IMR-90 (cell line): ENCODE data around the gene NEK11. TPM values are rescaled to one million over a fixed set of nuclear protein-coding genes. Genes with fewer than 3 reads are reported as not detected.

ENCODE experiments used
- ATAC-seq: fragments of 200-7000 bp; cut with Tn5 transposase; 2 replicates; pipeline ENCODE4 v1.9.1; 2020; ENCODE audit warnings: low read depth, mild to moderate bottlenecking, moderate library complexity
- BruUV-seq: library from RNA; stranded (reverse); fragments of 400-500 nt; replicated peaks from 2 replicates; lab custom pipeline; 2021; lab: Mats Ljungman, UMichigan
- CTCF ChIA-PET: fragments of 300-600 bp; formaldehyde crosslinking; extraction: SDS; loops from one replicate; lab custom pipeline; 2021; ENCODE audit warnings: antibody characterized with exemption; lab: Yijun Ruan, JAX
- POLR2A ChIA-PET: fragments of 300-600 bp; sonication (Branson Sonifier 250); formaldehyde crosslinking; loops from one replicate; lab custom pipeline; 2022; ENCODE audit warnings: antibody characterized with exemption; ENCODE audit not compliant: unreplicated experiment; lab: Charles Lee
- DNase-seq: peaks from one replicate; pipeline ENCODE4 v3.0.0; 2013
- H2AFZ ChIP-seq: replicated peaks from 2 replicates; pipeline ENCODE3; 2013; ENCODE audit warnings: low read length, mild to moderate bottlenecking; ENCODE audit not compliant: poor library complexity
- H2AK5ac ChIP-seq: 2 replicates; pipeline ENCODE4 v1.6.1; 2013; ENCODE audit warnings: low read depth, low read length, inconsistent platforms
- H2AK9ac ChIP-seq: replicated peaks from 2 replicates; pipeline ENCODE3; 2013; ENCODE audit warnings: mild to moderate bottlenecking, low read depth, low read length, moderate library complexity; ENCODE audit not compliant: poor library complexity
- H2BK120ac ChIP-seq: 2 replicates; pipeline ENCODE4 v1.6.1; 2013; ENCODE audit warnings: low read depth, low read length, inconsistent platforms
- H2BK15ac ChIP-seq: 3 replicates; pipeline ENCODE4 v1.6.1; 2013; ENCODE audit warnings: low read depth, low read length, inconsistent platforms
- H2BK20ac ChIP-seq: 2 replicates; pipeline ENCODE4 v1.6.1; 2013; ENCODE audit warnings: low read depth, mild to moderate bottlenecking, inconsistent platforms, low read length, moderate library complexity
- H2BK5ac ChIP-seq: 2 replicates; pipeline ENCODE4 v1.6.1; 2013; ENCODE audit warnings: mild to moderate bottlenecking, low read depth, low read length, inconsistent platforms; ENCODE audit not compliant: poor library complexity, severe bottlenecking
- H3K14ac ChIP-seq: replicated peaks from 2 replicates; pipeline ENCODE4 v1.6.1; 2013; ENCODE audit warnings: low read depth, low read length, inconsistent platforms
- H3K18ac ChIP-seq: 2 replicates; pipeline ENCODE4 v1.6.1; 2013; ENCODE audit warnings: low read depth, low read length, control low read depth
- H3K23ac ChIP-seq: 2 replicates; pipeline ENCODE4 v1.6.1; 2013; ENCODE audit warnings: low read depth, low read length, inconsistent platforms
- H3K27ac ChIP-seq: 2 replicates; pipeline ENCODE4 v1.5.1; 2013; ENCODE audit warnings: mild to moderate bottlenecking, control low read depth, low read length; ENCODE audit not compliant: insufficient read depth
- H3K27me3 ChIP-seq: 2 replicates; pipeline ENCODE4 v1.6.1; 2013; ENCODE audit warnings: low read length; ENCODE audit not compliant: control insufficient read depth, insufficient read depth
- H3K36me3 ChIP-seq: 2 replicates; pipeline ENCODE4 v1.6.1; 2013; ENCODE audit warnings: low read length, mixed read lengths; ENCODE audit not compliant: control insufficient read depth, insufficient read depth
- H3K4ac ChIP-seq: 2 replicates; pipeline ENCODE4 v1.6.1; 2013; ENCODE audit warnings: low read depth, low read length, inconsistent platforms
- H3K4me1 ChIP-seq: 2 replicates; pipeline ENCODE4 v1.6.1; 2013; ENCODE audit warnings: low read length, mixed read lengths; ENCODE audit not compliant: control insufficient read depth, insufficient read depth
- H3K4me2 ChIP-seq: 2 replicates; pipeline ENCODE4 v1.6.1; 2013; ENCODE audit warnings: low read depth, mild to moderate bottlenecking, control low read depth, low read length, moderate library complexity
- H3K4me3 ChIP-seq: 2 replicates; pipeline ENCODE4 v1.5.1; 2013; ENCODE audit warnings: low read depth, mild to moderate bottlenecking, control low read depth, low read length, moderate library complexity; ENCODE audit not compliant: insufficient read depth
- H3K56ac ChIP-seq: 2 replicates; pipeline ENCODE4 v1.6.1; 2013; ENCODE audit warnings: low read length, inconsistent platforms; ENCODE audit not compliant: insufficient read depth; ENCODE audit errors: extremely low read depth
- H3K79me1 ChIP-seq, 2 experiments: 2 replicates each; pipeline ENCODE4 v1.6.1; 2013; ENCODE audit warnings: low read length in 2 of 2, inconsistent platforms in 1 of 2, low read depth in 1 of 2
- H3K9ac ChIP-seq: 2 replicates; pipeline ENCODE4 v1.6.1; 2013; ENCODE audit warnings: low read depth, low read length, control low read depth
- H3K9me1 ChIP-seq: 2 replicates; pipeline ENCODE4 v1.6.1; 2013; ENCODE audit warnings: low read length, inconsistent platforms; ENCODE audit not compliant: insufficient read depth
- H3K9me3 ChIP-seq: 2 replicates; pipeline ENCODE4 v1.6.1; 2013; ENCODE audit warnings: low read length; ENCODE audit not compliant: control insufficient read depth, insufficient read depth
- H4K20me1 ChIP-seq: 2 replicates; pipeline ENCODE4 v1.6.1; 2013; ENCODE audit warnings: low read length, inconsistent platforms; ENCODE audit not compliant: insufficient read depth
- H4K5ac ChIP-seq: 2 replicates; pipeline ENCODE4 v1.6.1; 2013; ENCODE audit warnings: mild to moderate bottlenecking, low read depth, low read length, control low read depth
- H4K8ac ChIP-seq, 2 experiments: 2 replicates each; pipeline ENCODE4 v1.6.1; 2013; ENCODE audit warnings: low read depth in 2 of 2, low read length in 2 of 2, control low read depth in 1 of 2, inconsistent platforms in 1 of 2
- H4K91ac ChIP-seq: 2 replicates; pipeline ENCODE4 v1.6.1; 2013; ENCODE audit warnings: low read depth, low read length, inconsistent platforms; ENCODE audit not compliant: insufficient read depth
- BHLHE40 ChIP-seq: fragments of 150-350 bp; IDR thresholded peaks from 2 replicates; pipeline ENCODE4 v1.6.1; 2016; ENCODE audit warnings: mild to moderate bottlenecking, low read depth, low read length
- CEBPB ChIP-seq: IDR thresholded peaks from 2 replicates; pipeline ENCODE4 v1.6.1; 2012; ENCODE audit warnings: low read depth, low read length, improper control_type of control experiment
- CHD1 ChIP-seq: IDR thresholded peaks from 2 replicates; pipeline ENCODE4 v1.6.1; 2012; ENCODE audit warnings: low read depth, low read length, improper control_type of control experiment
- MAFK ChIP-seq: IDR thresholded peaks from 2 replicates; pipeline ENCODE4 v1.6.1; 2012; ENCODE audit warnings: low read depth, low read length, improper control_type of control experiment
- MAZ ChIP-seq: IDR thresholded peaks from 2 replicates; pipeline ENCODE4 v1.6.1; 2012; ENCODE audit warnings: low read depth, mild to moderate bottlenecking, low read length, improper control_type of control experiment, moderate library complexity, borderline replicate concordance
- NFE2L2 ChIP-seq: fragments of 150-350 bp; IDR thresholded peaks from 2 replicates; pipeline ENCODE4 v1.6.1; 2016; ENCODE audit warnings: low read depth, mild to moderate bottlenecking, low read length
- POLR2A ChIP-seq: IDR thresholded peaks from 2 replicates; pipeline ENCODE4 v1.6.1; 2012; ENCODE audit warnings: mild to moderate bottlenecking, low read depth, low read length
- RCOR1 ChIP-seq: IDR thresholded peaks from 2 replicates; pipeline ENCODE4 v1.6.1; 2012; ENCODE audit warnings: mild to moderate bottlenecking, low read length, improper control_type of control experiment; ENCODE audit not compliant: insufficient replicate concordance
- RFX5 ChIP-seq: IDR thresholded peaks from 2 replicates; pipeline ENCODE4 v1.8.0; 2012; ENCODE audit warnings: low read depth, mild to moderate bottlenecking, low read length, moderate library complexity
- SMC3 ChIP-seq: fragments of 150-350 bp; IDR thresholded peaks from 2 replicates; pipeline ENCODE4 v1.6.1; 2016; ENCODE audit warnings: low read depth, mild to moderate bottlenecking, antibody characterized with exemption, low read length, moderate library complexity
- WGBS, 2 experiments: methylation state at CpG; one replicate each; pipeline versions ENCODE4 v1.1.5 to v1.1.7; 2013; ENCODE audit warnings: missing lambda C conversion rate in 2 of 2; ENCODE audit not compliant: insufficient read length in 1 of 2; ENCODE audit errors: extremely low coverage in 2 of 2; 5-methylcytosine and 5-hydroxymethylcytosine counted together
- dilution Hi-C: fragments of 300-500 bp; cut with HindIII; formaldehyde crosslinking; loops from one replicate; pipeline ENCODE4 v1.14.3; 2018; ENCODE audit warnings: low sequenced_read_pairs; ENCODE audit not compliant: unreplicated experiment
- in situ Hi-C: fragments of 300-500 bp; cut with MboI; formaldehyde crosslinking; loops from 3 replicates; pipeline ENCODE4 v1.14.3; 2019; ENCODE audit warnings: low sequenced_read_pairs, inconsistent platforms, mixed read lengths
- intact Hi-C: fragments of 100-400 bp; cut with micrococcal nuclease; formaldehyde crosslinking; loops from 2 replicates; pipeline ENCODE4 v1.10.0; 2022
- polyA plus RNA-seq, 3 experiments: library from polyadenylated mRNA; depleted of rRNA; stranded (reverse); fragments of >200 nt; gene quantifications; 2 replicates each; pipeline ENCODE4 v1.2.3, GENCODE V29; 2012; ENCODE audit warnings: low replicate concordance in 1 of 3
- total RNA-seq: library from RNA; depleted of rRNA; stranded (reverse); fragments of >200 nt; gene quantifications from 2 replicates; pipeline ENCODE4 v1.2.3, GENCODE V29; 2012
- TF ChIP-seq, protein P1 (sequence below): fragments of 150-350 bp; IDR thresholded peaks from 2 replicates; pipeline ENCODE4 v1.6.1; 2016; ENCODE audit warnings: low read depth, mild to moderate bottlenecking, low read length, moderate library complexity, borderline replicate concordance
- TF ChIP-seq, protein P2 (sequence below): fragments of 150-350 bp; IDR thresholded peaks from 2 replicates; pipeline ENCODE4 v1.6.1; 2017; ENCODE audit warnings: mild to moderate bottlenecking, antibody characterized with exemption, low read length, low read depth
- TF ChIP-seq, protein P3 (sequence below): conservative IDR thresholded peaks from 2 replicates; pipeline ENCODE4 v1.5.1; 2012; ENCODE audit warnings: mild to moderate bottlenecking, low read depth, low read length, improper control_type of control experiment

NEK11 gene
- total and polyA plus RNA-seq, 2 of the 4 experiments (the other 2 are of a cell fraction), result 1.1 to 1.6 TPM

DNA sequence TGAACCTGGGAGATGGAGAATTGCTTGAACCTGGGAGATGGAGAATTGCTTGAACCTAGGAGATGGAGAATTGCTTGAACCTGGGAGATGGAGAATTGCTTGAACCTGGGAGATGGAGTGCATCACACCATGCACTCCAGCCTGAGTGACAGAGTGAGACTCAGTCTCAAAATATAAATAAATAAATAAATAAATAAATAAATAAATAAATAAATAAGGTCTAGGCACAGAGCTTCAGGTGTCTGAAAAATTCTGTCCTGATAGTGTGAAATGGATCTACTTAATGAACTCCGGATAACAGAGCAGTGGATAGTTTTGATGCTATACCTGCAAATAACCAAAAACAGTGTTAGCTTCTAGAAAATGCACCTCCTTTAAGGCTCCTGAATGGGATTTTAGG, 330.6 kb downstream of the NEK11 start:
- Histone ChIP-seq H2AK5ac (no peak overlapping the region), H2AFZ (no peak overlapping the region), H2BK5ac (no peak overlapping the region), H3K9me3 (no peaks in the 10 kb centered on the region), H3K27ac (no peak overlapping the region), H3K4me3 (no peak overlapping the region), H3K14ac (no peak overlapping the region), H4K20me1 (no peaks in the 10 kb centered on the region), H3K36me3 (no peaks in the 10 kb centered on the region), H3K4ac (no peak overlapping the region), H2BK20ac (no peak overlapping the region), H3K27me3 (no peaks in the 10 kb centered on the region), H3K4me2 (no peak overlapping the region), H2BK120ac (no peak overlapping the region), H2AK9ac (no peak overlapping the region), H3K4me1 (no peaks in the 10 kb centered on the region), H3K18ac (no peak overlapping the region), H4K91ac (no peak overlapping the region), H3K56ac (no peak overlapping the region), H3K79me1 (no peaks in the 10 kb centered on the region), H3K23ac (no peak overlapping the region), H3K9ac (no peak overlapping the region), H4K8ac (no peak overlapping the region), H3K9me1 (no peaks in the 10 kb centered on the region), H4K5ac (no peak overlapping the region), H2BK15ac (no peak overlapping the region)
- ATAC-seq (no peak), DNase-seq (no peak)
- POLR2A ChIA-PET, result no interaction called here
- no CpG with 5 or more reads among the region's 1 CpG for WGBS, 2 experiments
- BruUV-seq, result no TSS peak
- TF ChIP-seq NFE2L2 (no peak), SMC3 (no peak), POLR2A (no peak), CHD1 (no peak), CEBPB (no peak), RFX5 (no peak), MAZ (no peak), RCOR1 (no peak), MAFK (no peak), BHLHE40 (no peak)
- TF ChIP-seq, protein P1, sequence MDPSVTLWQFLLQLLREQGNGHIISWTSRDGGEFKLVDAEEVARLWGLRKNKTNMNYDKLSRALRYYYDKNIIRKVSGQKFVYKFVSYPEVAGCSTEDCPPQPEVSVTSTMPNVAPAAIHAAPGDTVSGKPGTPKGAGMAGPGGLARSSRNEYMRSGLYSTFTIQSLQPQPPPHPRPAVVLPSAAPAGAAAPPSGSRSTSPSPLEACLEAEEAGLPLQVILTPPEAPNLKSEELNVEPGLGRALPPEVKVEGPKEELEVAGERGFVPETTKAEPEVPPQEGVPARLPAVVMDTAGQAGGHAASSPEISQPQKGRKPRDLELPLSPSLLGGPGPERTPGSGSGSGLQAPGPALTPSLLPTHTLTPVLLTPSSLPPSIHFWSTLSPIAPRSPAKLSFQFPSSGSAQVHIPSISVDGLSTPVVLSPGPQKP, result no peak
- TF ChIP-seq, protein P2, sequence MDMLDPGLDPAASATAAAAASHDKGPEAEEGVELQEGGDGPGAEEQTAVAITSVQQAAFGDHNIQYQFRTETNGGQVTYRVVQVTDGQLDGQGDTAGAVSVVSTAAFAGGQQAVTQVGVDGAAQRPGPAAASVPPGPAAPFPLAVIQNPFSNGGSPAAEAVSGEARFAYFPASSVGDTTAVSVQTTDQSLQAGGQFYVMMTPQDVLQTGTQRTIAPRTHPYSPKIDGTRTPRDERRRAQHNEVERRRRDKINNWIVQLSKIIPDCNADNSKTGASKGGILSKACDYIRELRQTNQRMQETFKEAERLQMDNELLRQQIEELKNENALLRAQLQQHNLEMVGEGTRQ, result no peak
- TF ChIP-seq, protein P3, sequence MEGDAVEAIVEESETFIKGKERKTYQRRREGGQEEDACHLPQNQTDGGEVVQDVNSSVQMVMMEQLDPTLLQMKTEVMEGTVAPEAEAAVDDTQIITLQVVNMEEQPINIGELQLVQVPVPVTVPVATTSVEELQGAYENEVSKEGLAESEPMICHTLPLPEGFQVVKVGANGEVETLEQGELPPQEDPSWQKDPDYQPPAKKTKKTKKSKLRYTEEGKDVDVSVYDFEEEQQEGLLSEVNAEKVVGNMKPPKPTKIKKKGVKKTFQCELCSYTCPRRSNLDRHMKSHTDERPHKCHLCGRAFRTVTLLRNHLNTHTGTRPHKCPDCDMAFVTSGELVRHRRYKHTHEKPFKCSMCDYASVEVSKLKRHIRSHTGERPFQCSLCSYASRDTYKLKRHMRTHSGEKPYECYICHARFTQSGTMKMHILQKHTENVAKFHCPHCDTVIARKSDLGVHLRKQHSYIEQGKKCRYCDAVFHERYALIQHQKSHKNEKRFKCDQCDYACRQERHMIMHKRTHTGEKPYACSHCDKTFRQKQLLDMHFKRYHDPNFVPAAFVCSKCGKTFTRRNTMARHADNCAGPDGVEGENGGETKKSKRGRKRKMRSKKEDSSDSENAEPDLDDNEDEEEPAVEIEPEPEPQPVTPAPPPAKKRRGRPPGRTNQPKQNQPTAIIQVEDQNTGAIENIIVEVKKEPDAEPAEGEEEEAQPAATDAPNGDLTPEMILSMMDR, result no peak
- CTCF ChIA-PET, result no interaction called here
- in situ Hi-C loops, result no loop called here
- intact Hi-C loops, result no loop called here
- dilution Hi-C loops, result no loop called here
